Measurements from ENCODE around the gene ZNF277.

ZNF277 gene

DNA sequence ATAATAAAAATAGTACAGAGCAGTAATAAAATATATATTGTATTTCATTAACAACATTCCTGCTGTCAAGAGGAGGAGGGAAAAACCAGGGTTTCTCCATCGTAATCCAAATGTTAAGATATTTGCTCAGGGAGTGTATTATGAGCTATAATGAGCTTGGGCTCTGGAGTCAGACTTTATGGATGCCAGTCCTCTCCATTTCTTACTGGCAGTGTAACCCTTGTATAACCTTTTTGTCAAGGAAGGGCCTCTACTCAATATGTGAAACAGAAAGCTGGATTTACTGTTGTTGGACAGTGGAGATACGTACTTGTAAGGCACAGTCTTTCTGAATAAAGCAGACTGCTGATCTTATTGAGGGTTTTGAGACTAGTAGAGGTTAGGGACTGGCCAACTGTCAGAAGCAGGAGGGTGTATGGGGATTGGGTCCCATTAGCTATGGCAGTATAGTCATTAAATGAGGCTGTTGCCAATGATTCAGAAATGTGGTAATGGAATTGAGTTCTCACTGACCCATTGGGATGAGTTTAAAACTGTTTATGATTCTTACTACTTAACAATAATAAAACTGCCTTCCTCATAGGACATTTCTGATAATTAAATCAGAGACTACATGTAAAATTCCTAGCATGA lies 56.5 kb downstream of the ZNF277 start:
- Histone ChIP-seq H3F3A (ENCODE audit: control insufficient read depth, insufficient read depth) (no peaks in the 10 kb centered on the region), H3K27ac (ENCODE audit: low read depth, low read length) (no peak overlapping the region), H3K4me3 (ENCODE audit: low read length) (no peak overlapping the region), H3K4me2 (ENCODE audit: low read length) (no peak overlapping the region), H3K79me2 (ENCODE audit: control insufficient read depth, low read length) (peaks cover 3% of the 10 kb centered on the region; the same call in 1 of the 2 replicates), H3K9me2 (replicated peaks; ENCODE audit: control insufficient read depth, low read length) (no peaks in the 10 kb centered on the region), H3K4me1 (ENCODE audit: control insufficient read depth, low read length) (no peaks in the 10 kb centered on the region), H4K20me1 (ENCODE audit: control insufficient read depth, insufficient read depth, low read depth, low read length) (no peaks in the 10 kb centered on the region), H3K9me3 (ENCODE audit: control insufficient read depth, insufficient read depth, low read length) (no peaks in the 10 kb centered on the region), H3K36me3 (ENCODE audit: control insufficient read depth, low read length) (no peaks in the 10 kb centered on the region), H3K27me3 (ENCODE audit: control insufficient read depth, low read length) (no peaks in the 10 kb centered on the region)
- TF ChIP-seq, protein P1, sequence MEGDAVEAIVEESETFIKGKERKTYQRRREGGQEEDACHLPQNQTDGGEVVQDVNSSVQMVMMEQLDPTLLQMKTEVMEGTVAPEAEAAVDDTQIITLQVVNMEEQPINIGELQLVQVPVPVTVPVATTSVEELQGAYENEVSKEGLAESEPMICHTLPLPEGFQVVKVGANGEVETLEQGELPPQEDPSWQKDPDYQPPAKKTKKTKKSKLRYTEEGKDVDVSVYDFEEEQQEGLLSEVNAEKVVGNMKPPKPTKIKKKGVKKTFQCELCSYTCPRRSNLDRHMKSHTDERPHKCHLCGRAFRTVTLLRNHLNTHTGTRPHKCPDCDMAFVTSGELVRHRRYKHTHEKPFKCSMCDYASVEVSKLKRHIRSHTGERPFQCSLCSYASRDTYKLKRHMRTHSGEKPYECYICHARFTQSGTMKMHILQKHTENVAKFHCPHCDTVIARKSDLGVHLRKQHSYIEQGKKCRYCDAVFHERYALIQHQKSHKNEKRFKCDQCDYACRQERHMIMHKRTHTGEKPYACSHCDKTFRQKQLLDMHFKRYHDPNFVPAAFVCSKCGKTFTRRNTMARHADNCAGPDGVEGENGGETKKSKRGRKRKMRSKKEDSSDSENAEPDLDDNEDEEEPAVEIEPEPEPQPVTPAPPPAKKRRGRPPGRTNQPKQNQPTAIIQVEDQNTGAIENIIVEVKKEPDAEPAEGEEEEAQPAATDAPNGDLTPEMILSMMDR (IDR thresholded peaks at IDR 0.05; ENCODE audit: low read depth, low read length, poor library complexity, severe bottlenecking), result no peak
- TF ChIP-seq EZH2phosphoT487 (IDR thresholded peaks at IDR 0.05; ENCODE audit: borderline replicate concordance, low read length), result no peak

DNA sequence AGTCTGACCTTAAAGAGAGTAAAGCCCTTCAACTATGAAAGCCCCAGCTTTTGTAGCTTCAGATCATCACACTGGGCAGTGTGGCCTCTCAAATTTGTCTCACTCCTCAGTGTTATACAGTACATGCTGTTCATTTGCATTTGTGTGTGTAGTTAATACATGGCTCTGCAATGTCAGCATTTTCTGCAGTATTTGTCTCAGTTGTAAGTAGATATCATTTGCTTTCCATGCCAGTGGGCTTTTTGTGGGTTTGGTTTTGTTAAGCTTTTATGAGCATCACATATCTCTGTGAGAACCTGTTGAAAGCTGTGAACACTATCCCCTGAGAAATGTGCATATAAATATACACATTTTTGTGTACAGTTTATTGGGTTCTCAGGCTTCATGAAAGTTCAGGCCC lies 57.0 kb downstream of the ZNF277 start:
- no peak overlapping the region for H3K4me2 ChIP-seq (ENCODE audit: low read length)
- no peaks in the 10 kb centered on the region for H4K20me1 ChIP-seq (ENCODE audit: control insufficient read depth, insufficient read depth, low read depth, low read length)
- H3F3A ChIP-seq (ENCODE audit: control insufficient read depth, insufficient read depth), result no peaks in the 10 kb centered on the region
- H3K27me3 ChIP-seq (ENCODE audit: control insufficient read depth, low read length), result no peaks in the 10 kb centered on the region
- H3K36me3 ChIP-seq (ENCODE audit: control insufficient read depth, low read length), result no peaks in the 10 kb centered on the region
- TF ChIP-seq EZH2phosphoT487 (IDR thresholded peaks at IDR 0.05; ENCODE audit: borderline replicate concordance, low read length), result no peak
- TF ChIP-seq, protein P1 (IDR thresholded peaks at IDR 0.05; ENCODE audit: low read depth, low read length, poor library complexity, severe bottlenecking), result no peak
- H3K27ac ChIP-seq (ENCODE audit: low read depth, low read length), result no peak overlapping the region
- H3K4me3 ChIP-seq (ENCODE audit: low read length), result no peak overlapping the region
- H3K79me2 ChIP-seq (ENCODE audit: control insufficient read depth, low read length), result peaks cover 3% of the 10 kb centered on the region; the same call in 1 of the 2 replicates
- no peaks in the 10 kb centered on the region for H3K4me1 ChIP-seq (ENCODE audit: control insufficient read depth, low read length)
- no peaks in the 10 kb centered on the region for H3K9me2 ChIP-seq (replicated peaks; ENCODE audit: control insufficient read depth, low read length)
- no peaks in the 10 kb centered on the region for H3K9me3 ChIP-seq (ENCODE audit: control insufficient read depth, insufficient read depth, low read length)

DNA sequence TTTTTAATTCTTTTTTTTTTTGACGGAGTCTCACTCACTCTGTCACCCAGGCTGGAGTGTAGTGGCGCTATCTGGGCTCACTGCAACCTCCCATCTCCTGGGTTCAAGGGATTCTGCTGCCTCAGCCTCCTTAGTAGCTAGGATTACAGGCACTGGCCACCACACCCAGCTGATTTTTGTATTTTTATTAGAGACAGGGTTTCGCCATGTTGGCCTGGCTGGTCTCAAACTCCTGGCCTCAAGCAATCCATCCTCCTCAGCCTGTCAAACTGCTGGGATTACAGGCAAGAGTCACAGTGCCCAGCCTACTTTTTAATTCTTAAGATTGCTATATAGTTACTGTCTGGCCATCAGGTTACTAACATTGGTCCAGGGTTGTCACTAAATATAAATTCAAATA lies 59.6 kb downstream of the ZNF277 start:
- H3K36me3 ChIP-seq (ENCODE audit: control insufficient read depth, low read length), result no peaks in the 10 kb centered on the region
- no peaks in the 10 kb centered on the region for H3K9me3 ChIP-seq (ENCODE audit: control insufficient read depth, insufficient read depth, low read length)
- peaks cover 3% of the 10 kb centered on the region; the same call in 1 of the 2 replicates for H3K79me2 ChIP-seq (ENCODE audit: control insufficient read depth, low read length)
- no peaks in the 10 kb centered on the region for H3K4me1 ChIP-seq (ENCODE audit: control insufficient read depth, low read length)
- no peak for TF ChIP-seq EZH2phosphoT487 (IDR thresholded peaks at IDR 0.05; ENCODE audit: borderline replicate concordance, low read length)
- TF ChIP-seq, protein P1 (IDR thresholded peaks at IDR 0.05; ENCODE audit: low read depth, low read length, poor library complexity, severe bottlenecking), result no peak
- H3K27me3 ChIP-seq (ENCODE audit: control insufficient read depth, low read length), result no peaks in the 10 kb centered on the region
- no peaks in the 10 kb centered on the region for H3F3A ChIP-seq (ENCODE audit: control insufficient read depth, insufficient read depth)
- no peak overlapping the region for H3K4me2 ChIP-seq (ENCODE audit: low read length)
- H3K9me2 ChIP-seq (replicated peaks; ENCODE audit: control insufficient read depth, low read length), result no peaks in the 10 kb centered on the region
- no peak overlapping the region for H3K27ac ChIP-seq (ENCODE audit: low read depth, low read length)
- no peak overlapping the region for H3K4me3 ChIP-seq (ENCODE audit: low read length)
- no peaks in the 10 kb centered on the region for H4K20me1 ChIP-seq (ENCODE audit: control insufficient read depth, insufficient read depth, low read depth, low read length)

All from DOHH2 (cell line).